HuH-7 (cell line): ENCODE results near the gene LRP1-AS.

Source experiments
- DNase-seq: peaks from one replicate; pipeline ENCODE4 v3.0.0; 2011; ENCODE audit warnings: low spot score

The LRP1-AS gene

GRCh38 chr12:57119294-57120085 lies 27.9 kb downstream of the LRP1-AS start:
- DNase-seq = no peak

- no peak for DNase-seq
Measured at GRCh38 chr12:57118711-57119271, 28.6 kb downstream of the LRP1-AS start.

GRCh38 chr12:57116580-57117281 lies 30.7 kb downstream of the LRP1-AS start:
- no peak for DNase-seq

GRCh38 chr12:57112492-57113294 lies 34.7 kb downstream of the LRP1-AS start:
- DNase-seq = no peak

GRCh38 chr12:57111031-57111734 lies 36.2 kb downstream of the LRP1-AS start, which contains the start of gene STAT6:
STAT6 (minus strand) TSS chr12:57111362; CDS start chr12:57108278, 3,084 bp downstream.
- no peak for DNase-seq

GRCh38 chr12:57110104-57111030 lies 37.1 kb downstream of the LRP1-AS start:
- no peak for DNase-seq

- DNase-seq = no peak
Measured at GRCh38 chr12:57109207-57110103, 38.0 kb downstream of the LRP1-AS start.

- no peak for DNase-seq
Measured at GRCh38 chr12:57107456-57108155, 39.8 kb downstream of the LRP1-AS start.

- no peak for DNase-seq
Measured at GRCh38 chr12:57106021-57106708, 41.3 kb downstream of the LRP1-AS start.

- DNase-seq = no peak
Measured at GRCh38 chr12:57105011-57105753, 42.2 kb downstream of the LRP1-AS start.

GRCh38 chr12:57104292-57104910 lies 43.0 kb downstream of the LRP1-AS start:
- no peak for DNase-seq

GRCh38 chr12:57103856-57104255 lies 43.6 kb downstream of the LRP1-AS start:
- no peak for DNase-seq

GRCh38 chr12:57101892-57102695 lies 45.3 kb downstream of the LRP1-AS start:
- peak; percentile 78 for DNase-seq

GRCh38 chr12:57099766-57100165 lies 47.7 kb downstream of the LRP1-AS start:
- no peak for DNase-seq

GRCh38 chr12:57099047-57099714 lies 48.2 kb downstream of the LRP1-AS start:
- DNase-seq = no peak
